Smooth muscle cell (in vitro differentiated cells): Measurements from ENCODE around the gene SP140L. TPM values are rescaled to one million over a fixed set of nuclear protein-coding genes. Genes with fewer than 3 reads are reported as not detected.

Experiments used
- DNase-seq: peaks from one replicate; lab custom pipeline; 2025; ENCODE audit not compliant: unreplicated experiment; lab: John Stamatoyannopoulos, UW
- H2AFZ ChIP-seq: fragments of 200-600 bp; sonication (generic); 2 replicates; pipeline ENCODE4 v1.6.0; 2016; ENCODE audit warnings: antibody characterized with exemption, low read depth, mild to moderate bottlenecking
- H3F3A ChIP-seq: fragments of 200-600 bp; sonication (generic); 2 replicates; pipeline ENCODE4 v1.6.0; 2017; ENCODE audit warnings: antibody characterized with exemption, low read depth
- H3K27ac ChIP-seq: fragments of 200-600 bp; sonication (generic); 2 replicates; pipeline ENCODE4 v1.5.1; 2016; ENCODE audit warnings: low read depth, mild to moderate bottlenecking
- H3K27me3 ChIP-seq: fragments of 200-600 bp; sonication (generic); 2 replicates; pipeline ENCODE4 v1.6.1; 2016; ENCODE audit warnings: low read depth, mild to moderate bottlenecking
- H3K36me3 ChIP-seq: fragments of 200-600 bp; sonication (generic); 2 replicates; pipeline ENCODE4 v1.5.1; 2016; ENCODE audit warnings: low read depth
- H3K4me1 ChIP-seq: fragments of 200-600 bp; sonication (generic); 2 replicates; pipeline ENCODE4 v1.5.1; 2016; ENCODE audit warnings: low read depth
- H3K4me2 ChIP-seq: fragments of 200-600 bp; sonication (generic); 2 replicates; pipeline ENCODE4 v1.6.0; 2016; ENCODE audit warnings: mild to moderate bottlenecking
- H3K4me3 ChIP-seq: fragments of 200-600 bp; sonication (generic); 2 replicates; pipeline ENCODE4 v1.5.1; 2016; ENCODE audit warnings: mild to moderate bottlenecking
- H3K79me2 ChIP-seq: fragments of 200-600 bp; sonication (generic); 2 replicates; pipeline ENCODE4 v1.6.0; 2016; ENCODE audit warnings: low read depth, mild to moderate bottlenecking
- H3K9ac ChIP-seq: fragments of 200-600 bp; sonication (generic); 2 replicates; pipeline ENCODE4 v1.6.0; 2016; ENCODE audit warnings: low read depth
- H3K9me3 ChIP-seq: fragments of 200-600 bp; sonication (generic); replicated peaks from 2 replicates; pipeline ENCODE4 v1.5.1; 2016; ENCODE audit warnings: low read depth
- H4K20me1 ChIP-seq: fragments of 200-600 bp; sonication (generic); 2 replicates; pipeline ENCODE4 v1.6.0; 2016; ENCODE audit warnings: low read depth
- WGBS: methylation state at CpG from one replicate; pipeline ENCODE4 v1.1.7; 2016; ENCODE audit warnings: low lambda C conversion rate; 5-methylcytosine and 5-hydroxymethylcytosine counted together
- polyA plus RNA-seq: library from polyadenylated mRNA; unstranded; fragments of >200 nt; fragmentation: Nextera tagmentation; extraction: Ambion mirVana; gene quantifications from 2 replicates; pipeline ENCODE4 v1.2.1, GENCODE V29; 2016
- total RNA-seq: library from RNA; depleted of rRNA; stranded (reverse); fragments of >200 nt; gene quantifications from 2 replicates; pipeline ENCODE4 v1.2.3, GENCODE V29; 2014
- TF ChIP-seq, protein P1 (sequence below): fragments of 200-600 bp; sonication (generic); IDR thresholded peaks from 2 replicates; pipeline ENCODE4 v1.5.1; 2017; ENCODE audit warnings: borderline replicate concordance, mild to moderate bottlenecking, antibody characterized with exemption; ENCODE audit not compliant: insufficient read depth, poor library complexity, severe bottlenecking

The SP140L gene
- total and polyA plus RNA-seq, 2 experiments from 2014 or later: 0.90 to 1.6 TPM

DNA sequence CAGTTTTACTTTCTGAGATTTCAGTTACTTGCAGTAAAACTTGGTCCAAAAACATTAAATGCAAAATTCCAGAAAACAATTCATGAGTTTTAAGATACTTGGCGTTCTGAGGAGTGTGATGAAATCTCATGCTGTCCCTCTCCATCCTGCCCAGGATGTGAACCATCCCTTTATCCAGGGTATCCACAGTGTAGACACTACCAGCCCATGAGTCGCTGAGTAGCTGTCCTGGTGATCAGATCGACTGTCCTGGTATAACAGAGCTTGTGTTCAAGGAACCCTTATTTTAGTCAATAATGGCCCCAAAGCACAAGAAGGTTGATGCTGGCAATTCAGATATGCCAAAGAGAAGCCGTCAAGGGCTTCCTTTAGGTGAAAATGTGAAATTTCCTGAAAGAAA lies 92.2 kb downstream of the SP140L start:
- Histone ChIP-seq H3K79me2 (no peaks in the 10 kb centered on the region), H3K27me3 (no peaks in the 10 kb centered on the region), H3K9ac (no peak overlapping the region), H3K4me1 (no peaks in the 10 kb centered on the region), H4K20me1 (no peaks in the 10 kb centered on the region), H3F3A (no peaks in the 10 kb centered on the region), H3K9me3 (no peaks in the 10 kb centered on the region), H2AFZ (no peak overlapping the region), H3K36me3 (no peaks in the 10 kb centered on the region), H3K4me2 (no peak overlapping the region), H3K27ac (no peak overlapping the region), H3K4me3 (no peak overlapping the region)
- WGBS: 86% methylated on average over 4 of the region's 4 CpGs
- TF ChIP-seq, protein P1, sequence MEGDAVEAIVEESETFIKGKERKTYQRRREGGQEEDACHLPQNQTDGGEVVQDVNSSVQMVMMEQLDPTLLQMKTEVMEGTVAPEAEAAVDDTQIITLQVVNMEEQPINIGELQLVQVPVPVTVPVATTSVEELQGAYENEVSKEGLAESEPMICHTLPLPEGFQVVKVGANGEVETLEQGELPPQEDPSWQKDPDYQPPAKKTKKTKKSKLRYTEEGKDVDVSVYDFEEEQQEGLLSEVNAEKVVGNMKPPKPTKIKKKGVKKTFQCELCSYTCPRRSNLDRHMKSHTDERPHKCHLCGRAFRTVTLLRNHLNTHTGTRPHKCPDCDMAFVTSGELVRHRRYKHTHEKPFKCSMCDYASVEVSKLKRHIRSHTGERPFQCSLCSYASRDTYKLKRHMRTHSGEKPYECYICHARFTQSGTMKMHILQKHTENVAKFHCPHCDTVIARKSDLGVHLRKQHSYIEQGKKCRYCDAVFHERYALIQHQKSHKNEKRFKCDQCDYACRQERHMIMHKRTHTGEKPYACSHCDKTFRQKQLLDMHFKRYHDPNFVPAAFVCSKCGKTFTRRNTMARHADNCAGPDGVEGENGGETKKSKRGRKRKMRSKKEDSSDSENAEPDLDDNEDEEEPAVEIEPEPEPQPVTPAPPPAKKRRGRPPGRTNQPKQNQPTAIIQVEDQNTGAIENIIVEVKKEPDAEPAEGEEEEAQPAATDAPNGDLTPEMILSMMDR: no peak
- DNase-seq: no peak

DNA sequence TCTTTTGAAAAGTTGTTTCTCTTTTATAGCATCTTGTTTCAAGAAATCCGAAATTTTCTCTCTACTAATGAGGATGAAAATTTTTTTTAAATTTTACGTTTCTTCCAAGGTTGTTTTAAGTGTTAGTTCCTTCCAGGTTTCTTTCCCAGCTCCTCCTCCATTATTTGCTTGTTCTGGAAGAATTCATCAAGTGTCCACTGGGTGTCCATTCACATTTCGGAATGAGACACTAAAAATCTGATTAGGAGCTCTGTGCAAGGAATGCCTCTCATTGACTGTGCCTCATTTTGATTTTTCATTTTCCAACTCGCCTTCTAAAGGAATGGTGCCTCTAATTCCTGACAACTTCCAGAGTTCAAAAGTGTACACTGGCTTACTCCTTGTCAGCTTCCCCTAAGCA lies 95.2 kb downstream of the SP140L start:
- no peak overlapping the region for H3K4me3 ChIP-seq
- H3K27me3 ChIP-seq: no peaks in the 10 kb centered on the region
- WGBS: 74% methylated on average over 4 of the region's 4 CpGs
- no peaks in the 10 kb centered on the region for H3K9me3 ChIP-seq
- no peak overlapping the region for H2AFZ ChIP-seq
- H3K4me2 ChIP-seq: no peak overlapping the region
- H3K36me3 ChIP-seq: no peaks in the 10 kb centered on the region
- no peak overlapping the region for H3K27ac ChIP-seq
- H3K9ac ChIP-seq: no peak overlapping the region
- no peaks in the 10 kb centered on the region for H3K79me2 ChIP-seq
- H3K4me1 ChIP-seq: no peaks in the 10 kb centered on the region
- TF ChIP-seq, protein P1: no peak
- no peaks in the 10 kb centered on the region for H3F3A ChIP-seq
- no peak for DNase-seq
- H4K20me1 ChIP-seq: no peaks in the 10 kb centered on the region

DNA sequence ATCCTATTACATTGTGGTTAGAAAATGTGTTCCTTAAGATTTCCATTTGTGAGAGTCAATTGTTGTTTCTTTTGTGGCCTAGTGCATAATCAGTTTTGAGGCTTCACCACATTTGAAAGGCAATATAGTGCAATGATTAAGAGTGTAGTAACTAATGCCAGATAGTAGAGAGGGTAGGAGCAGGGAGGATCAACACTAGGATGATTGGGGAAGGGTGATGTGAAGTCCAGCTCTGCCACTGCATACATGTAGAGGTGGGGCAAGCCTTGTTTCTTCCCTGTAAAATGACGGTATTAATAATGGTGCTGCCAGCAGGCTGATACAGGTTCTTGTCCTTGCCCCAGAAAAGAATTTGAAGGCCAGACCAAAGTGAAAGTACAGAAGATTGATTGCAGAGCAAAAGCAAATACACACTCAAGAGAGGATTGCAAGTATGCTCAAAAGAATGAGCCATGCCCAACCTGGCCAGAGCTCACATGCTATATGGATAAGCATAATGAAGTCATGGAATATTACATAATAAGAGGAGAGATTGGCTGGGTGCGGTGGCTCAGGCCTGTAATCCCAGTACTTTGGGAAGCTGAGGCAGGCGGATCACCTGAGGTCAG lies 97.0 kb downstream of the SP140L start:
- Histone ChIP-seq H3K79me2 (no peaks in the 10 kb centered on the region), H3K27ac (no peak overlapping the region)
- WGBS: 97% methylated on average over 3 of the region's 3 CpGs

More for the DNA sequence above, 97.0 kb downstream of the SP140L start:
- Histone ChIP-seq H3K4me1 (no peaks in the 10 kb centered on the region), H4K20me1 (no peaks in the 10 kb centered on the region), H3K9me3 (no peaks in the 10 kb centered on the region), H3F3A (no peaks in the 10 kb centered on the region), H2AFZ (no peak overlapping the region), H3K27me3 (no peaks in the 10 kb centered on the region), H3K4me3 (no peak overlapping the region), H3K4me2 (no peak overlapping the region), H3K9ac (no peak overlapping the region), H3K36me3 (no peaks in the 10 kb centered on the region)
- DNase-seq: no peak
- TF ChIP-seq, protein P1: no peak
